Suprapubic skin (tissue), 4 donors: ENCODE data around the gene NPIPB6. TPM values are rescaled to one million over a fixed set of nuclear protein-coding genes. Genes with fewer than 3 reads are reported as not detected.
A peak's percentile ranks its signal among the peaks of the same experiment; 100 is the strongest.

Experiments used
- DNase-seq, 2 donors: peaks; one replicate each; pipeline ENCODE4 v3.0.0-alpha.2; 2019; ENCODE audit warnings: low spot score in 2 of 2
- H3K27ac ChIP-seq: fragments of 200-600 bp; sonication (generic); one replicate; pipeline ENCODE4 v1.5.1; 2019
- H3K27me3 ChIP-seq: fragments of 200-600 bp; sonication (generic); one replicate; pipeline ENCODE4 v1.5.1; 2019
- H3K36me3 ChIP-seq: fragments of 200-600 bp; sonication (generic); one replicate; pipeline ENCODE4 v1.5.1; 2019
- H3K4me1 ChIP-seq: fragments of 200-600 bp; sonication (generic); one replicate; pipeline ENCODE4 v1.5.1; 2019
- H3K4me3 ChIP-seq: fragments of 200-600 bp; sonication (generic); one replicate; pipeline ENCODE4 v1.5.1; 2019; ENCODE audit warnings: mild to moderate bottlenecking
- H3K9me3 ChIP-seq: fragments of 200-600 bp; sonication (generic); one replicate; pipeline ENCODE4 v1.5.1; 2019
- EP300 ChIP-seq: sonication (generic); formaldehyde crosslinking; IDR thresholded peaks from one replicate; pipeline ENCODE4 v1.6.1; 2017; ENCODE audit warnings: antibody characterized with exemption
- POLR2A ChIP-seq, 2 donors: fragments of 450-650 bp; IDR thresholded peaks; one replicate each; pipeline ENCODE4 v1.6.1; 2017; ENCODE audit warnings: antibody characterized with exemption in 2 of 2, mild to moderate bottlenecking in 2 of 2, moderate library complexity in 2 of 2
- POLR2AphosphoS5 ChIP-seq, 3 donors: sonication (generic); formaldehyde crosslinking; IDR thresholded peaks; one replicate each; pipeline ENCODE4 v1.6.1; 2017; ENCODE audit warnings: antibody characterized with exemption in 3 of 3
- WGBS: methylation state at CpG from one replicate; pipeline ENCODE4 v1.1.5; 2018; 5-methylcytosine and 5-hydroxymethylcytosine counted together
- total RNA-seq, 4 donors: library from RNA; depleted of rRNA; stranded (reverse); fragments of >200 nt; gene quantifications; one replicate each; pipeline ENCODE4 v1.1.0, GENCODE V29; 2016
- TF ChIP-seq, protein P1 (sequence below), 2 donors: fragments of 200-600 bp in 1 of 2; fragments of 450-650 bp in 1 of 2; sonication (generic) in 1 of 2; IDR thresholded peaks; one replicate each; pipeline ENCODE4 v1.5.1; 2016 to 2019; ENCODE audit warnings: antibody characterized with exemption in 2 of 2, mild to moderate bottlenecking in 1 of 2, moderate library complexity in 1 of 2

NPIPB6 gene
- total RNA-seq, 4 donors from 2014 or later, result 0.45 to 30.7 (median 1.5) TPM

DNA sequence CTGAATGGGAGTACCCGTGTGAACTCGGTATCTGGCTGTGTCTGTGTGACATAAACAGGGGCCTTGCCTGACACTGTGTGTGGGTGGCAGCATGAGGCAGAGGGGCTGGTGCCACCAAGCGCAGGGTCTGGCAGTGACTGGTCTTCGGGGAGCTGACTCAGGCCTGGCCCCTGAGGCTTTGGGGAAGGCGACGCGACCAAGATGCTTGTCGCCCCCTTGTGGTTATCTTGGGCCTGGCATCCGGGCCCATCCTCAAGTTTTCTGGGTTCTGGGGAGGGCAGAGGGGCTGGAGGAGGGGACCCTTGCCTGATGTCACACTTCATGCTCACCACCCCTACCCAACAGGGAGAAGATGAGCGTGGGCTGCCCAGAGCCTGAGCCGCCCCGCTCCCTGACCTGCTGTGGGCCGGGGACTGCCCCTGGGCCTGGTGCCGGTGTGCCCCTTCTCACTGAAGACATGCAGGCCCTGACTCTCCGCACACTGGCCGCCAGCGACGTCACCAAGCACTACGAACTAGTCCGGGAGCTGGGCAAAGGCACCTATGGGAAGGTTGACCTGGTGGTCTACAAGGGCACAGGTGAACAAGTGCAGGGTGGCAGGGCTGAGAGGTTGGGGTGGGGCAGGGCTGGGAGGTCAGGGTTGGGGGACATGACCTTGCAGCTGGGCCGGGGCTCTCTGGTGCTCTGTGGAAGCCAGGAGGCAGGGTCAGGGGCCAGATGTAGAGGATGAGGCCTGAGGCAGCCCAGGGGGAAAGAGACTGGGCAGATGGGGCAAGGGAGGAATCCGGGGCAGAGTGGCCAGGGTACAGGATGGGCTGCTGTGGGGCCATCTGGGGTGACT is 46.0 kb downstream of the NPIPB6 start:
- TF ChIP-seq, protein P1, sequence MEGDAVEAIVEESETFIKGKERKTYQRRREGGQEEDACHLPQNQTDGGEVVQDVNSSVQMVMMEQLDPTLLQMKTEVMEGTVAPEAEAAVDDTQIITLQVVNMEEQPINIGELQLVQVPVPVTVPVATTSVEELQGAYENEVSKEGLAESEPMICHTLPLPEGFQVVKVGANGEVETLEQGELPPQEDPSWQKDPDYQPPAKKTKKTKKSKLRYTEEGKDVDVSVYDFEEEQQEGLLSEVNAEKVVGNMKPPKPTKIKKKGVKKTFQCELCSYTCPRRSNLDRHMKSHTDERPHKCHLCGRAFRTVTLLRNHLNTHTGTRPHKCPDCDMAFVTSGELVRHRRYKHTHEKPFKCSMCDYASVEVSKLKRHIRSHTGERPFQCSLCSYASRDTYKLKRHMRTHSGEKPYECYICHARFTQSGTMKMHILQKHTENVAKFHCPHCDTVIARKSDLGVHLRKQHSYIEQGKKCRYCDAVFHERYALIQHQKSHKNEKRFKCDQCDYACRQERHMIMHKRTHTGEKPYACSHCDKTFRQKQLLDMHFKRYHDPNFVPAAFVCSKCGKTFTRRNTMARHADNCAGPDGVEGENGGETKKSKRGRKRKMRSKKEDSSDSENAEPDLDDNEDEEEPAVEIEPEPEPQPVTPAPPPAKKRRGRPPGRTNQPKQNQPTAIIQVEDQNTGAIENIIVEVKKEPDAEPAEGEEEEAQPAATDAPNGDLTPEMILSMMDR (IDR thresholded peaks at IDR 0.05), result peak; percentile 11 to 88
- TF ChIP-seq POLR2AphosphoS5 (IDR thresholded peaks at IDR 0.05) (no peak), EP300 (no peak), POLR2A (IDR thresholded peaks at IDR 0.05) (no peak)
- WGBS, result 30% methylated on average over 4 of the region's 22 CpGs

DNA sequence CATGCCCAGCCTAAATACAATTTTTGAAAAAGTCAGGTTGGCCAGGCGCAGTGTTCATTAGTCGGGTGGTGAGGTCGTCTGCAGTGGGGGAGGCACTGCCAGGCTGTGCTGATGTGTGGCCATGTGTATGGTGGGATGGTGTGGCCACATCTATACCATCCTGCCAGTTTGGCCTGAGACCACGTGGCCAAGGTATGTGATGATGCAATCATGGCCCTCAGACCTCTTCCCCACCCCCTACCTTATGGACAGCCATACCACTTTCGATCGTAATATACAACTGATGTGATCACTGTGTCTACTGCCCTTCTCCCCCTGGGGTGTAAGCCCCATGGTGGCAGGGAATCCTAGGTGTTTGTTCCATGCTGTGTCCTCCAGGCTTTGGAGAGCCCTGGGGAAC is 47.3 kb downstream of the NPIPB6 start:
- Histone ChIP-seq H3K27me3 (peaks cover 3% of the 10 kb centered on the region), H3K4me3 (no peak overlapping the region), H3K27ac (no peak overlapping the region), H3K36me3 (no peaks in the 10 kb centered on the region), H3K4me1 (no peaks in the 10 kb centered on the region), H3K9me3 (no peaks in the 10 kb centered on the region)
- no peak for TF ChIP-seq POLR2AphosphoS5 (IDR thresholded peaks at IDR 0.05)
- no peak for TF ChIP-seq EP300
- TF ChIP-seq POLR2A (IDR thresholded peaks at IDR 0.05), result no peak
- TF ChIP-seq, protein P1 (IDR thresholded peaks at IDR 0.05), result no peak
- DNase-seq, result no peak
- WGBS, result 77% methylated on average over 5 of the region's 6 CpGs

More for the DNA sequence above, 46.0 kb downstream of the NPIPB6 start:
- DNase-seq, result no peak
- H3K27ac ChIP-seq, result no peak overlapping the region
- no peaks in the 10 kb centered on the region for H3K4me1 ChIP-seq
- no peaks in the 10 kb centered on the region for H3K9me3 ChIP-seq
- peaks cover 3% of the 10 kb centered on the region for H3K27me3 ChIP-seq
- H3K36me3 ChIP-seq, result no peaks in the 10 kb centered on the region
- H3K4me3 ChIP-seq, result no peak overlapping the region

DNA sequence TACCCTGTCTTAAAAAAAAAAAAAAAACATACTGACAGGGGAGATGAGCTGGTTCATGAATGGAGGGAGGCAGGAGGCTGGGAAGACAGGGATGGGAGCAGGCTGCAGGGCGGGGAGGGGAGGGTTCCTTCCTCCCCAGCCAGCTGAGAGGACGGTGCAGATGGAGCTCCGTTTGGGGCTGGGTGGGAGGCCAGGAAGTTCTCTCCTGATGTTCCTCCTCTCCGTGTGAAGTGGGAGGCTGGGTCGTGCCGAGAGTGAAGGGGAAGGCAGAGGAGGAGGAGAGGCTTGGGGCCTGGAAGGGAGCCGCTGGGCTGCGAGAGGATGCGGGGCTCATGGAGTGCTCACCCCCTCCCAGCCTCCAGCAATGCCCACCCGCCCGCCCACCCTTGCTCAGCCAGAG is 49.7 kb downstream of the NPIPB6 start:
- DNase-seq, result no peak
- H3K36me3 ChIP-seq, result no peaks in the 10 kb centered on the region
- H3K4me3 ChIP-seq, result no peak overlapping the region
- TF ChIP-seq POLR2AphosphoS5 (IDR thresholded peaks at IDR 0.05), result no peak
- TF ChIP-seq, protein P1 (IDR thresholded peaks at IDR 0.05), result no peak
- no peak for TF ChIP-seq POLR2A (IDR thresholded peaks at IDR 0.05)
- TF ChIP-seq EP300, result no peak
- H3K27me3 ChIP-seq, result peaks cover 3% of the 10 kb centered on the region
- H3K4me1 ChIP-seq, result no peaks in the 10 kb centered on the region
- H3K9me3 ChIP-seq, result no peaks in the 10 kb centered on the region
- 57% methylated on average over 11 of the region's 11 CpGs for WGBS
- no peak overlapping the region for H3K27ac ChIP-seq

DNA sequence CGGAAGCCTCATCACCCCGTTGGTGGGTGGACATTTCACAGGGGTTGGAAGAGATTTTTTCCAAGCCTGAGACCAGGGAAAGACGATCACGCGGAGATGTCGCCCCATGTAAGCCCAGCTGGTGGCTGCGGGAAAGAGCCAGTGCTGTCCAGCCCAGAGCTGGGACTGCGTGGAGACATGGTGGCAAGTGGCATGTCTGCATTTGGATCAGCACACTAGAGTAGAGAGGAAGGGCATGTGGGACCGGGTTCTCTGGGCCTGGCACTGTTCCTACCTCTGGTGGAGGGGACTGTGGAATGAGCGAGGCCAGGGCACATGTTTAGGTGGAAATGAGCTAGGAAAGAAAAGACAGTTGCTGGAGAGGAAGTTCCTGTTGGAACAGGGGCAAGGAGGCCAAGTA is 51.0 kb downstream of the NPIPB6 start:
- DNase-seq, result no peak
- Histone ChIP-seq H3K4me1 (no peaks in the 10 kb centered on the region), H3K27me3 (peaks cover 3% of the 10 kb centered on the region), H3K4me3 (no peak overlapping the region), H3K27ac (no peak overlapping the region), H3K9me3 (no peaks in the 10 kb centered on the region), H3K36me3 (no peaks in the 10 kb centered on the region)
- WGBS, result 85% methylated on average over 10 of the region's 10 CpGs
- no peak for TF ChIP-seq POLR2A (IDR thresholded peaks at IDR 0.05)
- no peak for TF ChIP-seq POLR2AphosphoS5 (IDR thresholded peaks at IDR 0.05)
- TF ChIP-seq EP300, result no peak
- TF ChIP-seq, protein P1 (IDR thresholded peaks at IDR 0.05), result no peak

DNA sequence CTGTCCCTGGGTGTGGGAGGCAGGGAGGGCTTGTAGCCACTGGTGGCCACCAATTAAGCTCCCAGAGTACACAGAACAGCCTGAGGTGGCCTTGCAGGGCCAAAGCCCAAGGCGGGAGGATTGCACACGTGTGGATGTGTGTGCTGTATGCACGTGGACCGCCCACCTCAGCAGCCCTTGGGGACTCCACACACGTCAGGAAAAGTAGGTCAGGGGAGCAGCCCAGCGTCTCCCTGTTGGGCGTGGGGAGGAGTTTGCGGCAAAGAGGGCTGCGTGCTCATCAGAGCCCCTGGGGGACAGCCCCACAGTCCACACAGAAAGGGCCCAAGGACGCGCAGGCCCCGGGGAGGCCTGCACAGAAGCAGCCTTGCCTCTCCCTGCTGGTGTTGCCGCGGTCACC is 51.4 kb downstream of the NPIPB6 start:
- H3K27me3 ChIP-seq, result peaks cover 3% of the 10 kb centered on the region
- H3K4me1 ChIP-seq, result no peaks in the 10 kb centered on the region
- DNase-seq, result no peak
- no peak overlapping the region for H3K4me3 ChIP-seq
- H3K27ac ChIP-seq, result no peak overlapping the region
- no peaks in the 10 kb centered on the region for H3K36me3 ChIP-seq
- WGBS, result 68% methylated on average over 8 of the region's 14 CpGs
- TF ChIP-seq POLR2A (IDR thresholded peaks at IDR 0.05) (no peak), EP300 (no peak), POLR2AphosphoS5 (IDR thresholded peaks at IDR 0.05) (no peak)
- TF ChIP-seq, protein P1 (IDR thresholded peaks at IDR 0.05), result no peak
- H3K9me3 ChIP-seq, result no peaks in the 10 kb centered on the region
